ENCODE data around the gene SWT1.

GRCh38 chr1:185224132-185224531 is 67.2 kb downstream of the SWT1 start:
- TF ChIP-seq SMC3 (IDR thresholded peaks at IDR 0.05; ENCODE audit: low read depth, low read length): no peak
- TF ChIP-seq, protein P1, sequence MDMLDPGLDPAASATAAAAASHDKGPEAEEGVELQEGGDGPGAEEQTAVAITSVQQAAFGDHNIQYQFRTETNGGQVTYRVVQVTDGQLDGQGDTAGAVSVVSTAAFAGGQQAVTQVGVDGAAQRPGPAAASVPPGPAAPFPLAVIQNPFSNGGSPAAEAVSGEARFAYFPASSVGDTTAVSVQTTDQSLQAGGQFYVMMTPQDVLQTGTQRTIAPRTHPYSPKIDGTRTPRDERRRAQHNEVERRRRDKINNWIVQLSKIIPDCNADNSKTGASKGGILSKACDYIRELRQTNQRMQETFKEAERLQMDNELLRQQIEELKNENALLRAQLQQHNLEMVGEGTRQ (IDR thresholded peaks at IDR 0.05; ENCODE audit: low read depth, low read length): no peak
- TF ChIP-seq POLR2A (IDR thresholded peaks at IDR 0.05; ENCODE audit: low read depth, low read length): no peak
- TF ChIP-seq CTCF (conservative IDR thresholded peaks at IDR 0.05; ENCODE audit: low read depth, low read length): no peak
- TF ChIP-seq CEBPB (IDR thresholded peaks at IDR 0.05; ENCODE audit: low read depth, low read length): no peak
- no peak for TF ChIP-seq FOS (IDR thresholded peaks at IDR 0.05; ENCODE audit: low read depth, low read length)
- no peak for TF ChIP-seq RFX5 (IDR thresholded peaks at IDR 0.05; ENCODE audit: low read depth, low read length)
- no peak for TF ChIP-seq RAD21 (IDR thresholded peaks at IDR 0.05; ENCODE audit: low read length)
- no peak for TF ChIP-seq CHD1 (IDR thresholded peaks at IDR 0.05; ENCODE audit: low read depth, low read length)
- no peak for TF ChIP-seq BHLHE40 (IDR thresholded peaks at IDR 0.05; ENCODE audit: low read depth, low read length)
- TF ChIP-seq MAFK (IDR thresholded peaks at IDR 0.05; ENCODE audit: low read depth, low read length): no peak
- TF ChIP-seq MXI1 (IDR thresholded peaks at IDR 0.05; ENCODE audit: borderline replicate concordance, low read depth, low read length): no peak

Data from IMR-90 (cell line).